GM12864 (cell line): ENCODE data around the gene PRKCQ.

ENCODE experiments used
- DNase-seq: peaks from one replicate; pipeline ENCODE4 v3.0.0-alpha.2; 2011; ENCODE audit warnings: low read depth
- H3K4me3 ChIP-seq: 2 replicates; pipeline ENCODE4 v1.5.1; 2011; ENCODE audit warnings: mild to moderate bottlenecking, low read depth, low read length, control low read depth
- TF ChIP-seq, protein P1 (sequence below): IDR thresholded peaks from 2 replicates; pipeline ENCODE4 v1.5.1; 2011; ENCODE audit warnings: low read depth, mild to moderate bottlenecking, moderate library complexity, low read length, control low read depth, inconsistent platforms; ENCODE audit errors: missing control alignments

Gene PRKCQ

DNA sequence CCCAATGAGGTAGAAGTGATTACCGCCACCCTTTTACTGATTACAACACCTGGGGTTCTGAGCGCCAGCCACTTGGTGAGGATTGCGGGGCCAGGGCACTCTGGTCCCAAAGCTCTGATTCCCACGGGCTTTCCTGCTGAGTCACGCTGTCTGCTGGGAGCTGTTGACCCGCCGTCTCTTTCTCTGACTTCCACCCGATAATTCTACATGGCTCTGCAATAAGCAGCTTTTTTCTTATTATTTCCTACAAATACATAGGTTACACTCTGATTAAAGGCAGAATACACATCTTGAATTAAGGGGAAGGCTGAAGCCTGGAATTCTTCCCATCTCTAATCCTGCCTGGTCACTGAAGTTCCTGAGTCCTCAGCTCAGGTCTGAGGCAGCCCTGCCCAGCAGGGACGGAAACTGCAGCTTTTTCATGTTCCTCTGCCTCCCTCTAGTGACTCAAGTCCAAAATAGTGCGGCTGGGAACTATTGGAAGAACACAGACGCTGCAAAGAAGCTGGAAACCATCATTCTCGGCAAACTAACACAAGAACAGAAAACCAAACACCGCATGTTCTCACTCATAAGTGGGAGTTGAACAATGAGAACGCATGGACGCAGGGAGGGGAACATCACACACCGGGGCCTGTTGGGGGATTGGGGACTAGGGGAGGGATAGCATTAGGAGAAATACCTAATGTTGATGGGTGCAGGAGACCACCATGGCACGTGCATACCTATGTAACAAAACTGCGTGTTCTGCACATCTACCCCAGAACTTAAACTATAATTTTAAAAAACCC, 178.3 kb downstream of the PRKCQ start:
- no peak overlapping the region for H3K4me3 ChIP-seq
- DNase-seq, result peak; percentile 24
- TF ChIP-seq, protein P1, sequence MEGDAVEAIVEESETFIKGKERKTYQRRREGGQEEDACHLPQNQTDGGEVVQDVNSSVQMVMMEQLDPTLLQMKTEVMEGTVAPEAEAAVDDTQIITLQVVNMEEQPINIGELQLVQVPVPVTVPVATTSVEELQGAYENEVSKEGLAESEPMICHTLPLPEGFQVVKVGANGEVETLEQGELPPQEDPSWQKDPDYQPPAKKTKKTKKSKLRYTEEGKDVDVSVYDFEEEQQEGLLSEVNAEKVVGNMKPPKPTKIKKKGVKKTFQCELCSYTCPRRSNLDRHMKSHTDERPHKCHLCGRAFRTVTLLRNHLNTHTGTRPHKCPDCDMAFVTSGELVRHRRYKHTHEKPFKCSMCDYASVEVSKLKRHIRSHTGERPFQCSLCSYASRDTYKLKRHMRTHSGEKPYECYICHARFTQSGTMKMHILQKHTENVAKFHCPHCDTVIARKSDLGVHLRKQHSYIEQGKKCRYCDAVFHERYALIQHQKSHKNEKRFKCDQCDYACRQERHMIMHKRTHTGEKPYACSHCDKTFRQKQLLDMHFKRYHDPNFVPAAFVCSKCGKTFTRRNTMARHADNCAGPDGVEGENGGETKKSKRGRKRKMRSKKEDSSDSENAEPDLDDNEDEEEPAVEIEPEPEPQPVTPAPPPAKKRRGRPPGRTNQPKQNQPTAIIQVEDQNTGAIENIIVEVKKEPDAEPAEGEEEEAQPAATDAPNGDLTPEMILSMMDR, result peak; percentile 70

DNA sequence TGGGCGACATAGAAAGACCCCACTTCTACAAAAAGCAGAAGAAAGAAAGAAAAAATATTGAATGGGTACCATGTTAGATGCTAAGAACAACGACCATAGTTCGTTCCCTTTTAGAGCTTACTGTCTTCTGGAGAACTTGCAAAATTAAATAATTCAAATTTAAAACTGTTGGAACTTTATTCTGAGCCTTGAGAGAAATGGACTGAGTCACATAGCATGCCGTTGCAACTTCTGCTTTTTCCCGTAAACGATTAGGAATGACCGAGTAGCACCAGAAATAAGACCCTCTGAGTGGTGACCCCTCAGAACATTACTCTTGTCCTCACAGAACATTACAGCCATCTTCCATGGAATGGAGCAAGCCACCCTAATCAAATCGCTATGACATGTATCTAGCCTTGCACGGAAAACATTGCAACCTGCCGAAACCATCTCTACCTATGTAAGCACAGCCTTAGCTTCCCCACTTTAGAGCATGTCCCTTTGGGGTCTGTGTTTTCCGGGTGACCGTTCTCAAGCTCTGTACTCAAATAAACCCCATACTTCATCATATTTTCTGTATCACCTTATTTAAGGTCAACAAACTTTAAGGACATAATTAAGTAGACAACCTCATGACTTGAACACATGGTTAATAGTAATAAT, 179.1 kb downstream of the PRKCQ start:
- TF ChIP-seq, protein P1, result no peak
- DNase-seq, result no peak
- no peak overlapping the region for H3K4me3 ChIP-seq

DNA sequence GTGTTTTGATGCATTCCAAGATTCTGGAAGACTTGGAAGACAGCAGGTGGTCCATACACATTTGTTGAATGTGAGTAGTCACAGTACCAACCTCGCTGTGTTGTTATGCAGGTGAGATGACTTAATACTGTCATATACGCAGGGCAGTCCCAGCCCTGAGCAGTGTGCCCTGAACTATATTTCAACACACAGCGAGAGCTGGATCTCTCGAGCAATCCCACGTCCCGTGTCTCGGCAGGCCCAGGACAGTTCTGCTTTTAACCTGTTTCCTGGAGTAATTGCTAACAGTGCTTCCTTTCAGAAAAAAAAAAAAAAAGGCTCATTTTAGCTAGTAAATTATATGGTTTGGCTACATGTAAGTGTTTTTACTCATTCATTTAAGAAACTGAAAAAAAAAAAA, 179.7 kb downstream of the PRKCQ start:
- TF ChIP-seq, protein P1, result no peak
- H3K4me3 ChIP-seq, result no peak overlapping the region
- no peak for DNase-seq

DNA sequence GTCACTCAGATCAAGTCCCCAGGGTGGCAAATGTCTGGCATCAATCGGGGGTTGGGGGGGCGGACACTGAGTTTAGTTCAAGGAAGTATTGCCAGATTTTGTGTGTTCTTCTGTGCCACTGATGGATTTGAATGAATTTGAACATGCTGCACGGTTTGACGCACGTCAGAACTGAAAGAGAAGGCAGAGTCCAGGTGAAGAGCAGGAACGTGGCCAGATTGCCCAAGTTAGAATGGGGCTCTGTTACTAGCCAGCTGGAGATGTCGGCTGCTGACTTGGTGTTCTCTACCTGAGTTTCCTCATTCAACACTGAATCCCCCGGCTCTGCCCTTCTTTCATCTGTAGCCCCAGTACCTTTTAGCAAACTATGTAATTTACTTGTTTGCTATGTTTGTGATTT, 180.2 kb downstream of the PRKCQ start:
- no peak for DNase-seq
- TF ChIP-seq, protein P1, result no peak
- no peak overlapping the region for H3K4me3 ChIP-seq

DNA sequence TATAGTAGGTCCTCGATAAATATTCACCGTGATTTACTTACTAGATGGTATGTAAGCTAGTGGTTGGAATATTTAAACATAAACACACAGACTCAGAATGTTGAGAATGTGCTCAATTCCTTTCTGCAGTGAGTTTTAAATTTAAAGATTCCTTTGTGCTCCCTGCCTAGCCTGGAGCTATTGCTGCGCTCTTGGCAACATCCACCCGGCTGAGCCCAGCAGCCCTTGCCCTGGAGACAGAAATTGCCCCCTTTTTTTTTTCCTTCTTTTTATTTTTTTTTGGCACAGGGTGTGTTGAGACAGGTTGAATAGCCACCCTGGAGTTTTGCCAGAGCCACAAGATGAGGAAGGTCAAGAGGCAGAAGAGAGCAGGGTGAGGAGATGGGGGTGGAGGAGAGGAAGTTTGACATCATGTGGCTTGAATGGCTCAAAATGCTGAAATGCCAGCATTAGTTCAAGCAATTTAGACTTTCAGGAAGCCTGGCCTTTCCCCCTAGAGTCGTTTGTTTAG, 180.8 kb downstream of the PRKCQ start:
- H3K4me3 ChIP-seq, result no peak overlapping the region
- no peak for DNase-seq
- TF ChIP-seq, protein P1, result no peak

DNA sequence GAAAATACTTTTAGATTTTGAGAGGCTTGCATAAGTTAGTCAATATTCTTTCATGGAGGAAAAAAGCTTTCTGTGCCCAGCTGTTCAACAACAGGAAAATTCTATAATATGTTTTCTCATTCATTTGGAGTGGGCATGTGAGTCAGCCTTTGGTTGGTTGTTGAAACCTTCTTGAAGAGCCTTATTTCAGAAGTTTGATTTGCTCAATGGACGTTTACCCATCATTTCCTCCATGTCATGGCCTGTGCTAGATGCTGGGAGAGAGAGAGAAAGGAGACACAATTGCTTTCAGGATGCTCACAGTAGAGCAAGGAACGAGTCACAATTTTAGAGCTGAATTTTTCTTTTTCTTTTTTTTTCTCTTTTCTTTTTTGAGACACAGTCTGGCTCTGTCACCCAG, 181.7 kb downstream of the PRKCQ start:
- H3K4me3 ChIP-seq, result no peak overlapping the region
- DNase-seq, result no peak
- TF ChIP-seq, protein P1, result no peak

DNA sequence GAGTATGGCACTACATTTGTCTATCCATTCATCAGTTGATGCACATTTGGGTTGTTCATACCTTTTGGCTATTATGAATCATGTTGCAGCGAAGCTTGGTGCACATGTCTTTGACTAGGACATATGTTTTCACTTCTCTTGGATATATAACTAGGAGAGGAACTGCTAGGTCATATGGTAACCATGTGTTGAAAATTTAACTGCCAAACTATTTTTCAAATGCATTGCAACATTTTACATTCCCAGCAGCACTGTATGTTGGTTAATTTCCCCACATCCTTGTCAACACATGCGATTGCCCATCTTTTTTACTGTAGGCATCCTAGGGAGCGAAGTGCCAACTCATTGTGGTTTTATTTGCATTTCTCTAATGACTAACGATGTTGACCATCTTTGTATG, 183.4 kb downstream of the PRKCQ start:
- no peak for DNase-seq
- H3K4me3 ChIP-seq, result no peak overlapping the region
- TF ChIP-seq, protein P1, result no peak
